Smooth muscle cell (in vitro differentiated cells): ENCODE measurements around the gene STK4. TPM values are rescaled to one million over a fixed set of nuclear protein-coding genes. Genes with fewer than 3 reads are reported as not detected.

ENCODE experiments used
- DNase-seq: peaks from one replicate; lab custom pipeline; 2025; ENCODE audit not compliant: unreplicated experiment; lab: John Stamatoyannopoulos, UW
- H2AFZ ChIP-seq: fragments of 200-600 bp; sonication (generic); 2 replicates; pipeline ENCODE4 v1.6.0; 2016; ENCODE audit warnings: antibody characterized with exemption, low read depth, mild to moderate bottlenecking
- H3F3A ChIP-seq: fragments of 200-600 bp; sonication (generic); 2 replicates; pipeline ENCODE4 v1.6.0; 2017; ENCODE audit warnings: antibody characterized with exemption, low read depth
- H3K27ac ChIP-seq: fragments of 200-600 bp; sonication (generic); 2 replicates; pipeline ENCODE4 v1.5.1; 2016; ENCODE audit warnings: low read depth, mild to moderate bottlenecking
- H3K27me3 ChIP-seq: fragments of 200-600 bp; sonication (generic); 2 replicates; pipeline ENCODE4 v1.6.1; 2016; ENCODE audit warnings: low read depth, mild to moderate bottlenecking
- H3K36me3 ChIP-seq: fragments of 200-600 bp; sonication (generic); 2 replicates; pipeline ENCODE4 v1.5.1; 2016; ENCODE audit warnings: low read depth
- H3K4me1 ChIP-seq: fragments of 200-600 bp; sonication (generic); 2 replicates; pipeline ENCODE4 v1.5.1; 2016; ENCODE audit warnings: low read depth
- H3K4me2 ChIP-seq: fragments of 200-600 bp; sonication (generic); 2 replicates; pipeline ENCODE4 v1.6.0; 2016; ENCODE audit warnings: mild to moderate bottlenecking
- H3K4me3 ChIP-seq: fragments of 200-600 bp; sonication (generic); 2 replicates; pipeline ENCODE4 v1.5.1; 2016; ENCODE audit warnings: mild to moderate bottlenecking
- H3K79me2 ChIP-seq: fragments of 200-600 bp; sonication (generic); 2 replicates; pipeline ENCODE4 v1.6.0; 2016; ENCODE audit warnings: low read depth, mild to moderate bottlenecking
- H3K9ac ChIP-seq: fragments of 200-600 bp; sonication (generic); 2 replicates; pipeline ENCODE4 v1.6.0; 2016; ENCODE audit warnings: low read depth
- H3K9me3 ChIP-seq: fragments of 200-600 bp; sonication (generic); replicated peaks from 2 replicates; pipeline ENCODE4 v1.5.1; 2016; ENCODE audit warnings: low read depth
- H4K20me1 ChIP-seq: fragments of 200-600 bp; sonication (generic); 2 replicates; pipeline ENCODE4 v1.6.0; 2016; ENCODE audit warnings: low read depth
- WGBS: methylation state at CpG from one replicate; pipeline ENCODE4 v1.1.7; 2016; ENCODE audit warnings: low lambda C conversion rate; 5-methylcytosine and 5-hydroxymethylcytosine counted together
- polyA plus RNA-seq: library from polyadenylated mRNA; unstranded; fragments of >200 nt; fragmentation: Nextera tagmentation; extraction: Ambion mirVana; gene quantifications from 2 replicates; pipeline ENCODE4 v1.2.1, GENCODE V29; 2016
- total RNA-seq: library from RNA; depleted of rRNA; stranded (reverse); fragments of >200 nt; gene quantifications from 2 replicates; pipeline ENCODE4 v1.2.3, GENCODE V29; 2014
- TF ChIP-seq, protein P1 (sequence below): fragments of 200-600 bp; sonication (generic); IDR thresholded peaks from 2 replicates; pipeline ENCODE4 v1.5.1; 2017; ENCODE audit warnings: borderline replicate concordance, mild to moderate bottlenecking, antibody characterized with exemption; ENCODE audit not compliant: insufficient read depth, poor library complexity, severe bottlenecking

Gene STK4
- total and polyA plus RNA-seq, 2 experiments from 2014 or later: 16.8 to 33.5 TPM

DNA sequence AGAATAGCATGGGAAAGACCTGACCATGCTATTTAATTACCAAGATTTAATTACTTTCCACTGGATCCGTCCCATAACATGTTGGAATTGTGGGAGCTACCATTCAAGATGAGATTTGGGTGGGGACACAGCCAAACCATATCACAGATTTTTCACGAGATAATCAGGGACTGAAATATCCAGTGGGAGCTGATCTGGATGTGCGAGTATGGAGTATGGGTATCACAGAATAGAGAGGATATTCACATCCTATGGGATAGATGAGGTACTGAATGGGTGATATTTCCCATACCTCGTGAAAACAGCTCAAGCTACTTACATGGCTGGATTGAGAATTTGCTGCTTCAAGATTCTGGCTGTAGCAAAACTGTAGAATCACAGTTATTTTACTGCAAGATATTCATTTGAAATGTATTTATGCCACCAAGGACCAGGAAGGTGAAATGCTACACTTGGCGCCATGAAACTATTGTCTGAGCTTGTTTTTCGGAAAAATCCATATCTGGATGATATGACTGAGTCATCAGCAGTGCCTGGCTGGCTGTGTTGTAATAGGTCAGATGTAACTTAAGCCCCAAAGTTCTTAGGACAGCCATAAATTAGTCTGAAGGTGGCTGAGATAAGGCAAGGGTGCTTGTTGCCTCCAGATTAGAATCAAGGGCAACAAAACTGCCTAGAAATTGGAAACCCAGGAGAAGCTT lies 104.8 kb downstream of the STK4 start:
- Histone ChIP-seq H3K27me3 (no peaks in the 10 kb centered on the region), H2AFZ (no peak overlapping the region), H4K20me1 (no peaks in the 10 kb centered on the region), H3K27ac (peak overlapping the region; percentile 11), H3K4me3 (no peak overlapping the region), H3K4me1 (no peaks in the 10 kb centered on the region), H3K9ac (no peak overlapping the region), H3F3A (peaks cover 17% of the 10 kb centered on the region), H3K36me3 (no peaks in the 10 kb centered on the region), H3K79me2 (no peaks in the 10 kb centered on the region), H3K4me2 (no peak overlapping the region), H3K9me3 (no peaks in the 10 kb centered on the region)
- 75% methylated on average over 6 of the region's 6 CpGs for WGBS
- no peak for DNase-seq
- TF ChIP-seq, protein P1, sequence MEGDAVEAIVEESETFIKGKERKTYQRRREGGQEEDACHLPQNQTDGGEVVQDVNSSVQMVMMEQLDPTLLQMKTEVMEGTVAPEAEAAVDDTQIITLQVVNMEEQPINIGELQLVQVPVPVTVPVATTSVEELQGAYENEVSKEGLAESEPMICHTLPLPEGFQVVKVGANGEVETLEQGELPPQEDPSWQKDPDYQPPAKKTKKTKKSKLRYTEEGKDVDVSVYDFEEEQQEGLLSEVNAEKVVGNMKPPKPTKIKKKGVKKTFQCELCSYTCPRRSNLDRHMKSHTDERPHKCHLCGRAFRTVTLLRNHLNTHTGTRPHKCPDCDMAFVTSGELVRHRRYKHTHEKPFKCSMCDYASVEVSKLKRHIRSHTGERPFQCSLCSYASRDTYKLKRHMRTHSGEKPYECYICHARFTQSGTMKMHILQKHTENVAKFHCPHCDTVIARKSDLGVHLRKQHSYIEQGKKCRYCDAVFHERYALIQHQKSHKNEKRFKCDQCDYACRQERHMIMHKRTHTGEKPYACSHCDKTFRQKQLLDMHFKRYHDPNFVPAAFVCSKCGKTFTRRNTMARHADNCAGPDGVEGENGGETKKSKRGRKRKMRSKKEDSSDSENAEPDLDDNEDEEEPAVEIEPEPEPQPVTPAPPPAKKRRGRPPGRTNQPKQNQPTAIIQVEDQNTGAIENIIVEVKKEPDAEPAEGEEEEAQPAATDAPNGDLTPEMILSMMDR: no peak

DNA sequence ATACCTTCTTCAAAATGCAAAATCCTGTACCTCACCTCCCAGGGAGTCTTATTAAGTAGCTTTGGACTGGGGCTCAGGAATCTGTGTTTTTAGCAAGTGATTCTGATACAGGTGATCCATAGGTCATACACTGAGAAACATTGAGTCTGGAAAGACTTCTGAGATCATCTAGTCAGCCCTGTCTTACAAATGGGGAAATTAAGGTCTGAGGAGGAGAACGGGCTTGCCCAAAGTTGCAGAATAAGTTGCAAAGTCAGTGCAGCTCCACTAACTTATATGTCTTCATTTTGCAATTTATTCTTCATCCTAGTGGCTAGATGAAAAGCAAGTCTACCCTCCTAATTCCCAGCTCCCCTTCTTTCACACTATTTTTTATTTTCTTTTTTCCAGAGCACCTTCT lies 105.8 kb downstream of the STK4 start:
- Histone ChIP-seq H3K27ac (no peak overlapping the region), H3F3A (peaks cover 17% of the 10 kb centered on the region), H3K9me3 (no peaks in the 10 kb centered on the region), H3K4me1 (no peaks in the 10 kb centered on the region), H3K9ac (no peak overlapping the region), H3K4me3 (no peak overlapping the region), H3K27me3 (no peaks in the 10 kb centered on the region), H3K79me2 (no peaks in the 10 kb centered on the region), H2AFZ (no peak overlapping the region), H3K4me2 (no peak overlapping the region), H3K36me3 (no peaks in the 10 kb centered on the region), H4K20me1 (no peaks in the 10 kb centered on the region)
- TF ChIP-seq, protein P1: no peak
- WGBS: 100% methylated on average over 1 of the region's 1 CpG
- no peak for DNase-seq

- TF ChIP-seq, protein P1: no peak
Measured at GRCh38 chr20:45073221-45073620, 106.9 kb downstream of the STK4 start.

DNA sequence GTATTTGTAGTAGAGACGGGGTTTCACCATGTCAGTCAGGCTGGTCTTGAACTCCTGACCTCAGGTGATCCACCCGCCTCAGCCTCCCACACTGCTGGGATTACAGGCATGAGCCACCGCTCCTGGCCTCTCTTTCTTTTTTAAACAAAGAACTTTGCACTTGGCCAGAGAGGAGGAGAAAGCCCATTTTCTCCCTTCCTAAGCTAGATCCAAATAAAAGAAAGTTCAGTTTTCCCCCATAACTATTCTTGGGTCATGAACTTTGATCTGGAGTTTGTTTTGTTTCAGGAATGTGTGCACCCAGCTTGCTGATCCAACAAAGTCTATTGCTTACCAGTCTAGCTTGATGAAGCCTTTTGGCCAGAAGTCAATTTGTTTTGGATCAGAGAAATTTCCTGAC lies 111.2 kb downstream of the STK4 start:
- no peak overlapping the region for H2AFZ ChIP-seq
- H3K79me2 ChIP-seq: no peaks in the 10 kb centered on the region
- H3K9ac ChIP-seq: no peak overlapping the region
- TF ChIP-seq, protein P1: no peak
- H3K27me3 ChIP-seq: no peaks in the 10 kb centered on the region
- no peaks in the 10 kb centered on the region for H4K20me1 ChIP-seq
- no peak overlapping the region for H3K4me2 ChIP-seq
- H3K27ac ChIP-seq: no peak overlapping the region
- 97% methylated on average over 3 of the region's 3 CpGs for WGBS
- H3F3A ChIP-seq: no peaks in the 10 kb centered on the region
- DNase-seq: no peak
- H3K4me3 ChIP-seq: no peak overlapping the region
- H3K9me3 ChIP-seq: no peaks in the 10 kb centered on the region
- peaks cover 4% of the 10 kb centered on the region for H3K36me3 ChIP-seq
- no peaks in the 10 kb centered on the region for H3K4me1 ChIP-seq

More at GRCh38 chr20:45073221-45073620, 106.9 kb downstream of the STK4 start:
- 57% methylated on average over 3 of the region's 3 CpGs for WGBS
- no peak for DNase-seq
- H3K36me3 ChIP-seq: no peaks in the 10 kb centered on the region
- peak overlapping the region; percentile 15 for H3K4me2 ChIP-seq
- no peak overlapping the region for H2AFZ ChIP-seq
- no peaks in the 10 kb centered on the region for H3K27me3 ChIP-seq
- no peak overlapping the region for H3K27ac ChIP-seq
- H3K79me2 ChIP-seq: no peaks in the 10 kb centered on the region
- no peaks in the 10 kb centered on the region for H3K4me1 ChIP-seq
- H3K9ac ChIP-seq: no peak overlapping the region
- H3K9me3 ChIP-seq: no peaks in the 10 kb centered on the region
- H4K20me1 ChIP-seq: no peaks in the 10 kb centered on the region
- H3F3A ChIP-seq: peaks cover 11% of the 10 kb centered on the region
- no peak overlapping the region for H3K4me3 ChIP-seq
